ENCODE data around the gene XPNPEP3.
"Not testable (repeated sequence)": the region's sequence is repeated elsewhere in the genome, so short reads cannot be mapped to it uniquely, and the experiment has no call there.

Gene XPNPEP3

DNA sequence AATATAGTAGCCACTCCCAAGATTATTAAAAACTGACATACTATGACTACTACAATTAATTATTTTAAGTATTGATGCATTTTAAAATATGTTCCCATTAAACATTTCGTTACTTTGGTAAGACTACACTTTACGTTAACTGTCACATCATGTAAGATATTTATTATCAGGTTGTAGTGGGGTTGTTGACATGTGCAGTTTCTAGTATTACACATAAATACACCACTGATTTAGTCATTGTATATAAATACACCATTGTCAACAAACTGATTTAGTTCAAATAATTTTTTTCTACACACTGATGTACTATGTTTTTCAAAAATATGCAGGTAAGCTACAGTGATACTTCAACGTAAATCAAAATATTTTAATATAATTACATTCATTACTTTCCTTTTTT lies 12.0 kb upstream of the XPNPEP3 start:
- H3K4me3 ChIP-seq (ENCODE audit: low read depth, low read length): no peak overlapping the region
- no peak for TF ChIP-seq CTCF (IDR thresholded peaks at IDR 0.05; ENCODE audit: low read depth, low read length)

DNA sequence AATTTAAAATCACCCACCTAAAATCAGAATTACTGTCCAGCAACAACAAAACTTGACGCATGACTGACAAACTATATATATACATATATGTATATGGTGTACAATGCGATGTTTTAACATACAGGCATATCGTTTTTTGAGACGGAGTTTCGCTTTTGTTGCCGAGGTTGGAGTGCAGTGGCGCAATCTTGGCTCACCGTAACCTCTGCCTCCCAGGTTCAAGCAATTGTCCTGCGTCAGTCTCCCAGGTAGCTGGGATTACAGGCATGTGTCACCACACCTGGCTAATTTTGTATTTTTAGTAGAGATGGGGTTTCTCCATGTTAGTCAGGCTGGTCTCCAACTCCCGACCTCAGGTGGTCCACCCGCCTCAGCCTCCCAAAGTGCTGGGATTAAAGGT lies 11.1 kb upstream of the XPNPEP3 start:
- H3K4me3 ChIP-seq (ENCODE audit: low read depth, low read length): not testable (repeated sequence)

DNA sequence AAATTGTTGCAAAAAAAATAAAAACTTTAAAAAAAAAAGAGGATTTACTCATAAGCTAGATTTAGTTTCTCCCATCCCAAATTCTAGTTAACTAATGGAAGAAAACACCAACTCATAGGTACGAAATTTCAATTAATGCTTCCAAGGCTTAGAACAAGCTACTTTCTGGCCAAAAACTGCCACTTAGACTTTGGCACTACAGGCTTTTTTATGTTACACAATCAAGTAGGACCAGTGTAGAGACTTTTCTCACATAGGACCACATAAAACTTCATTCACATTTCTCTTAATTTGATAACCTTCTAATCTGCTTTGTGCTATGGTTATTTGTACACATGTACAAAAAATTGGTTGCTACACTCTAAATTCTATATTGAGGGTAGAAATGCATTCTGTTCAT lies 3.6 kb upstream of the XPNPEP3 start:
- TF ChIP-seq CTCF (IDR thresholded peaks at IDR 0.05; ENCODE audit: low read depth, low read length): no peak
- H3K4me3 ChIP-seq (ENCODE audit: low read depth, low read length): no peak overlapping the region

DNA sequence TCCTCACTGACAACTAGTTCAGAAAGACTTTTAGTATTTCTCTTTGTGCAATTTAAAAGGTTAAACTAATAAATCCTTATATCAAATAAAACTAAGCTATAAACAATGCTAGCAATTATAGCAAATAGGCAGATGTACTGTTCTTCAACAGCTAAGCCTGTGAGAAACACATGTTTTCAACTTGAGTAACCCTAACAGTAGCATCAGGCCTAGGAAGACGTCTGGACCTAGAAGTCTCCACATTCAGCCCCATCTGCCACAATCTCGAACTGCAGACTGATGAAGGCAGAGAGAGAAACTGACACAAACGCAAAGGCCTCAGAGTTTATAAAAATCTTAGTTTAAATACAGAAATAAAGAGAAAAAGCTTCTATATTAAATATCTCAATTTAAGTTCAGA lies 3.0 kb upstream of the XPNPEP3 start:
- no peak for TF ChIP-seq CTCF (IDR thresholded peaks at IDR 0.05; ENCODE audit: low read depth, low read length)
- H3K4me3 ChIP-seq (ENCODE audit: low read depth, low read length): 0 out of 2 replicates have a peak overlapping the region, but pooled peaks have one; percentile 19

GRCh38 chr22:40855071-40855978 lies 1.6 kb upstream of the XPNPEP3 start:
- peak overlapping the region; percentile 100 for H3K4me3 ChIP-seq (ENCODE audit: low read depth, low read length)
- no peak for TF ChIP-seq CTCF (IDR thresholded peaks at IDR 0.05; ENCODE audit: low read depth, low read length)

- TF ChIP-seq CTCF (IDR thresholded peaks at IDR 0.05; ENCODE audit: low read depth, low read length): no peak
- H3K4me3 ChIP-seq (ENCODE audit: low read depth, low read length): peak overlapping the region; percentile 100
Measured at GRCh38 chr22:40855979-40856512, 902 bp upstream of the XPNPEP3 start.

GRCh38 chr22:40857309-40857855 lies 434 bp downstream of the XPNPEP3 start:
- peak overlapping the region; percentile 100 for H3K4me3 ChIP-seq (ENCODE audit: low read depth, low read length)
- TF ChIP-seq CTCF (IDR thresholded peaks at IDR 0.05; ENCODE audit: low read depth, low read length): no peak
